HL-60 (cell line): ENCODE measurements around the gene DUS2.

Source experiments
- CTCF ChIP-seq: IDR thresholded peaks from one replicate; pipeline ENCODE4 v1.5.1; 2011; ENCODE audit warnings: low read length, control low read depth, inconsistent platforms; ENCODE audit not compliant: insufficient read depth
- GABPA ChIP-seq: IDR thresholded peaks from 2 replicates; pipeline ENCODE4 v1.6.1; 2012; ENCODE audit warnings: low read depth

DNA sequence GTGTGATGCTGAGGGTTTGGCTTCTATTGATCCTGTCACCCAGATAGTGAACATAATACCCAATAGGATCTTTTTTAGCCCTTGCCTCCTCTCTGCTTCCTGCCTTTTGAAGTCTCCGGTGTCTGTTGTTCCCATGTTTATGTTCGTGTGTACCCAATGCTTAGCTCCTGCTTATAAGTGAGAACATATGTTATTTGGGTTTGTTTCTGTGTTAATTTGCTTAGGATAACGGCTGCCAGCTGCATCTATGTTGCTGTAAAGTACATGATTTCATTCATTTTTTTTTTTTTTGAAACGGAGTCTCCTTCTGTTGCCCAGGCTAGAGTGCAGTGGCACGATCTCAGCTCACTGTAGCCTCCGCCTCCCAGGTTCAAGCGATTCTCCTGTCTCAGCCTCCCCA is 23.0 kb downstream of the DUS2 start:
- TF ChIP-seq CTCF (no peak), GABPA (no peak)
